ENCODE results near the gene MOV10. TPM values are rescaled to one million over a fixed set of nuclear protein-coding genes. Genes with fewer than 3 reads are reported as not detected.

The MOV10 gene
- total and polyA plus RNA-seq, 2 of the 13 experiments (the other 11 are each of a cell fraction or from before 2014, with no cell fraction given), result 56.4 to 58.2 TPM

- TF ChIP-seq KDM2A (CRISPR knock-in tag; IDR thresholded peaks at IDR 0.05; ENCODE audit: borderline replicate concordance, low read depth), result peak; percentile 72; the same call in 1 of the 2 replicates
- peak; percentile 65 for TF ChIP-seq MED1 (CRISPR knock-in tag; IDR thresholded peaks at IDR 0.05)
- 0 out of 4 replicates have a peak, but pooled peaks of 1 of the 2 experiments have one; percentile 3 for TF ChIP-seq EP300 (IDR thresholded peaks at IDR 0.05; ENCODE audit: low read depth in 2 of 2, low read length in 2 of 2)
- no peak for TF ChIP-seq EP300 (CRISPR knock-in tag; IDR thresholded peaks at IDR 0.05; ENCODE audit: borderline replicate concordance)
- TF ChIP-seq CEBPB (IDR thresholded peaks at IDR 0.05; ENCODE audit: borderline replicate concordance, low read depth, low read length), result no peak
- TF ChIP-seq, protein P1, sequence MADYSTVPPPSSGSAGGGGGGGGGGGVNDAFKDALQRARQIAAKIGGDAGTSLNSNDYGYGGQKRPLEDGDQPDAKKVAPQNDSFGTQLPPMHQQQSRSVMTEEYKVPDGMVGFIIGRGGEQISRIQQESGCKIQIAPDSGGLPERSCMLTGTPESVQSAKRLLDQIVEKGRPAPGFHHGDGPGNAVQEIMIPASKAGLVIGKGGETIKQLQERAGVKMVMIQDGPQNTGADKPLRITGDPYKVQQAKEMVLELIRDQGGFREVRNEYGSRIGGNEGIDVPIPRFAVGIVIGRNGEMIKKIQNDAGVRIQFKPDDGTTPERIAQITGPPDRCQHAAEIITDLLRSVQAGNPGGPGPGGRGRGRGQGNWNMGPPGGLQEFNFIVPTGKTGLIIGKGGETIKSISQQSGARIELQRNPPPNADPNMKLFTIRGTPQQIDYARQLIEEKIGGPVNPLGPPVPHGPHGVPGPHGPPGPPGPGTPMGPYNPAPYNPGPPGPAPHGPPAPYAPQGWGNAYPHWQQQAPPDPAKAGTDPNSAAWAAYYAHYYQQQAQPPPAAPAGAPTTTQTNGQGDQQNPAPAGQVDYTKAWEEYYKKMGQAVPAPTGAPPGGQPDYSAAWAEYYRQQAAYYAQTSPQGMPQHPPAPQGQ (CRISPR knock-in tag; IDR thresholded peaks at IDR 0.05; ENCODE audit: borderline replicate concordance), result no peak
- TF ChIP-seq ZBTB10 (CRISPR knock-in tag; IDR thresholded peaks at IDR 0.05; ENCODE audit: borderline replicate concordance), result 0 out of 2 replicates have a peak, but pooled peaks have one; percentile 48
- no peak for TF ChIP-seq NCOA5 (CRISPR knock-in tag; IDR thresholded peaks at IDR 0.05)
- 0 out of 2 replicates have a peak, but pooled peaks have one; percentile 11 for TF ChIP-seq HCFC1 (IDR thresholded peaks at IDR 0.05; ENCODE audit: low read depth, low read length)
- peak; percentile 61; the same call in 1 of the 2 replicates for TF ChIP-seq SMAD1 (CRISPR knock-in tag; IDR thresholded peaks at IDR 0.05; ENCODE audit: borderline replicate concordance, low read depth)
- peak; percentile 57; the same call in 1 of the 2 replicates for TF ChIP-seq MYC (CRISPR knock-in tag; IDR thresholded peaks at IDR 0.05; ENCODE audit: borderline replicate concordance)
- TF ChIP-seq ZFY (CRISPR knock-in tag; IDR thresholded peaks at IDR 0.05), result peak; percentile 68
- TF ChIP-seq, protein P2, sequence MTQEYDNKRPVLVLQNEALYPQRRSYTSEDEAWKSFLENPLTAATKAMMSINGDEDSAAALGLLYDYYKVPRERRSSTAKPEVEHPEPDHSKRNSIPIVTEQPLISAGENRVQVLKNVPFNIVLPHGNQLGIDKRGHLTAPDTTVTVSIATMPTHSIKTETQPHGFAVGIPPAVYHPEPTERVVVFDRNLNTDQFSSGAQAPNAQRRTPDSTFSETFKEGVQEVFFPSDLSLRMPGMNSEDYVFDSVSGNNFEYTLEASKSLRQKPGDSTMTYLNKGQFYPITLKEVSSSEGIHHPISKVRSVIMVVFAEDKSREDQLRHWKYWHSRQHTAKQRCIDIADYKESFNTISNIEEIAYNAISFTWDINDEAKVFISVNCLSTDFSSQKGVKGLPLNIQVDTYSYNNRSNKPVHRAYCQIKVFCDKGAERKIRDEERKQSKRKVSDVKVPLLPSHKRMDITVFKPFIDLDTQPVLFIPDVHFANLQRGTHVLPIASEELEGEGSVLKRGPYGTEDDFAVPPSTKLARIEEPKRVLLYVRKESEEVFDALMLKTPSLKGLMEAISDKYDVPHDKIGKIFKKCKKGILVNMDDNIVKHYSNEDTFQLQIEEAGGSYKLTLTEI (CRISPR knock-in tag; conservative IDR thresholded peaks at IDR 0.05), result no peak
- TF ChIP-seq ZNF331 (CRISPR knock-in tag; IDR thresholded peaks at IDR 0.05), result peak; percentile 17; the same call in 1 of the 2 replicates
- peak; percentile 64; the same call in 1 of the 2 replicates for TF ChIP-seq MAZ (IDR thresholded peaks at IDR 0.05; ENCODE audit: borderline replicate concordance, low read depth, low read length)
- peak; percentile 69 for TF ChIP-seq MAZ (CRISPR knock-in tag; IDR thresholded peaks at IDR 0.05; ENCODE audit: low read depth)
- TF ChIP-seq ZBTB7A (CRISPR knock-in tag; IDR thresholded peaks at IDR 0.05), result 0 out of 2 replicates have a peak, but pooled peaks have one; percentile 22
- no peak for TF ChIP-seq TBP (CRISPR knock-in tag; IDR thresholded peaks at IDR 0.05)
- peak; percentile 1; the same call in 1 of the 2 replicates for TF ChIP-seq ZNF547 (CRISPR knock-in tag; IDR thresholded peaks at IDR 0.05)
- TF ChIP-seq NONO (IDR thresholded peaks at IDR 0.05), result no peak
- TF ChIP-seq NONO (CRISPR knock-in tag; conservative IDR thresholded peaks at IDR 0.05), result peak; percentile 49; the same call in 1 of the 2 replicates
- no peak for TF ChIP-seq ZNF670 (CRISPR knock-in tag; IDR thresholded peaks at IDR 0.05; ENCODE audit: borderline replicate concordance)
- TF ChIP-seq ZNF766 (CRISPR knock-in tag; IDR thresholded peaks at IDR 0.05; ENCODE audit: borderline replicate concordance), result peak; percentile 44; the same call in 1 of the 2 replicates
- 0 out of 2 replicates have a peak, but pooled peaks have one; percentile 41 for TF ChIP-seq ZNF850 (CRISPR knock-in tag; conservative IDR thresholded peaks at IDR 0.05)
Observed at GRCh38 chr1:112707221-112708001, 33.0 kb downstream of the MOV10 start (continued).
